Activated T-cell treated with anti-CD3 and anti-CD28 coated beads, Interleukin-2, amount 50 U/mL, for 24 hours (primary cell): ENCODE results near the gene DDX1.
A peak's percentile ranks its signal among the peaks of the same experiment; 100 is the strongest.

Experiments used
- DNase-seq: peaks from one replicate; pipeline ENCODE4 v3.0.0-alpha.2; 2020
- H3K27ac Mint-ChIP-seq: 2 replicates; pipeline ENCODE4 v1.8.0; 2020; ENCODE audit warnings: mild to moderate bottlenecking, mixed read lengths
- H3K27me3 Mint-ChIP-seq: 2 replicates; pipeline ENCODE4 v1.8.0; 2020; ENCODE audit warnings: mixed read lengths
- H3K36me3 Mint-ChIP-seq: 2 replicates; pipeline ENCODE4 v1.8.0; 2020; ENCODE audit warnings: low read depth, mixed read lengths
- H3K4me1 Mint-ChIP-seq: 2 replicates; pipeline ENCODE4 v1.8.0; 2020; ENCODE audit warnings: low read depth, mixed read lengths
- H3K4me3 Mint-ChIP-seq: 2 replicates; pipeline ENCODE4 v1.8.0; 2020; ENCODE audit warnings: mild to moderate bottlenecking, moderate library complexity, mixed read lengths
- H3K9me3 Mint-ChIP-seq: 2 replicates; pipeline ENCODE4 v1.8.0; 2020; ENCODE audit warnings: mixed read lengths

Gene DDX1

GRCh38 chr2:15559379-15560139 is 32.1 kb upstream of the DDX1 start:
- Mint-ChIP-seq H3K4me3 (peak overlapping the region; percentile 100), H3K4me1 (peaks cover 38% of the 10 kb centered on the region), H3K27ac (peak overlapping the region; percentile 22), H3K9me3 (no peaks in the 10 kb centered on the region), H3K36me3 (peaks cover 31% of the 10 kb centered on the region), H3K27me3 (no peaks in the 10 kb centered on the region)
- DNase-seq: no peak

- no peak for DNase-seq
- Mint-ChIP-seq H3K4me1 (peaks cover 35% of the 10 kb centered on the region), H3K27me3 (peaks cover 1% of the 10 kb centered on the region), H3K9me3 (no peaks in the 10 kb centered on the region), H3K27ac (peak overlapping the region; percentile 99), H3K36me3 (peaks cover 27% of the 10 kb centered on the region), H3K4me3 (peak overlapping the region; percentile 100)
Observed at GRCh38 chr2:15560140-15560987, 31.3 kb upstream of the DDX1 start.

DNA sequence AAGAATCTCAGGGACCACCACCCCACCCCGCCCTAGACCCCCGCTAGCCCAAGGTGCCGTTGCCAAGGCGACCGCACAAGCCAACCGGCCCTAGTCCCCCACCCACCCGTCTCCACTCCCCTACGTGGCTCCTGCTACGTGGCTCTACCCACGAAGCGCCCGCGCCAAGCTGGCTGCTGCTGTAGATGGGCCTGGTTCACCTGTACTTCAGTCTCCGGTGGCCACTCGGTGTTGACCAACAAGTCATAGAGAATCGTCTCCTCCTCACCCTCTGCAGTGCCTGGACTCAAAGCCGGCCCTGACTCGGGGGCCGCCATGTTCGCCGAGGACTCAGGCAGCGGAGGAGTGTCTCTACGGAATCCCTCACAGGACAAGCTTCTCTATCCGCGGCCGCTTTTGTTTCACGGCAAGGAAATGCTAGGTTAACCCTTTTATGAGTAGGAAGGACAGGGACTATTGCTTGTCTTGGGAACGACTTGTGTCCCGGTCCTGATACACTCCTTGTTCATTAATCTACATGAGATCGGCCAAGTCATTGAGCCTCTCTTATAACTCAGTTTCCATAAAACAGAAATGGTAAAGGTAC is 30.6 kb upstream of the DDX1 start, which contains the start of gene NBAS:
NBAS (minus strand) TSS at position 347 of the 586 bp plus-strand sequence; CDS start at position 317, 30 bp downstream.
- H3K27me3 Mint-ChIP-seq: peaks cover 4% of the 10 kb centered on the region
- H3K36me3 Mint-ChIP-seq: peaks cover 22% of the 10 kb centered on the region
- peak within 1 kb of the TSS; percentile 100 for H3K4me3 Mint-ChIP-seq
- H3K27ac Mint-ChIP-seq: peak within 1 kb of the TSS; percentile 99
- no peaks in the 10 kb centered on the region for H3K9me3 Mint-ChIP-seq
- peak; percentile 83 for DNase-seq
- H3K4me1 Mint-ChIP-seq: peaks cover 35% of the 10 kb centered on the region

- H3K27ac Mint-ChIP-seq: peak overlapping the region; percentile 99
- H3K9me3 Mint-ChIP-seq: no peaks in the 10 kb centered on the region
- H3K27me3 Mint-ChIP-seq: peaks cover 4% of the 10 kb centered on the region
- H3K4me3 Mint-ChIP-seq: peak overlapping the region; percentile 100
- DNase-seq: peak; percentile 36
- peaks cover 35% of the 10 kb centered on the region for H3K4me1 Mint-ChIP-seq
- peaks cover 15% of the 10 kb centered on the region for H3K36me3 Mint-ChIP-seq
Observed at GRCh38 chr2:15561574-15562344, 29.9 kb upstream of the DDX1 start.

DNA sequence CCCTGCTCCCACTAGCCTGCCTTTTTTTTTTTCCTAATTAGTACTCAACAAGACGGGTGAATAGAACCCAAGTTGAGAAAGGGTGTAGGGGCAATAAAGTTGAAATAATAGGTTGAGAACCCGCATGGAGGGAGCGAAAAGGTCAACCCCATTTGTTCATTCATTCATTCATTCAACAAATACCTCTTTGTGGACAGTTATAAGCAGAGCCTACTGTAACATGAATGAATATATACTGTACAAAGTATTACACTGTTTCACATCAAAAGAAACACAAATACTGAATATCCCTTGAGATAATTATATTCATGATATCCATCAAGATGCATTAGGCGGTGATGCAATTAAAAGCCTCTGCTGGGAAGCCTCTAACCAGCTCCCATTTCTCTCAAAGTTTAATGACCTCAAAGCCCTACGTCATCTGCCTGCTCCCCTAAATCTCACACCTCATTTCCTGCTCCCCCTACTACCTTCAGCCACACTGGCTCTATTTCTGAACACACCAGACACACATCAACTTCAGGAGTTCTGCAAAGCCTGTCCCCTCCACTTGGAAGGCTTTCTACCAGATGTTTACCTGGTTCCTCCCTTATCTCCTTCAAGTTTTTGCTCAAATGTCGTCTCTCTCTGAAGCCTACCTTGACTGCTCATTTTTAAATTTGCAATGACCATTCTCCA is 29.2 kb upstream of the DDX1 start:
- H3K27ac Mint-ChIP-seq: peak overlapping the region; percentile 99

GRCh38 chr2:15563227-15564100 is 28.2 kb upstream of the DDX1 start:
- DNase-seq: no peak
- Mint-ChIP-seq H3K36me3 (peaks cover 11% of the 10 kb centered on the region), H3K4me3 (no peak overlapping the region), H3K9me3 (no peaks in the 10 kb centered on the region), H3K27ac (no peak overlapping the region), H3K4me1 (peaks cover 30% of the 10 kb centered on the region), H3K27me3 (peaks cover 6% of the 10 kb centered on the region)

More for the DNA sequence above, 29.2 kb upstream of the DDX1 start:
- Mint-ChIP-seq H3K9me3 (no peaks in the 10 kb centered on the region), H3K4me1 (peaks cover 35% of the 10 kb centered on the region), H3K27me3 (peaks cover 6% of the 10 kb centered on the region), H3K36me3 (peaks cover 15% of the 10 kb centered on the region), H3K4me3 (peak overlapping the region; percentile 100)
- no peak for DNase-seq

- H3K27me3 Mint-ChIP-seq: peaks cover 6% of the 10 kb centered on the region
- no peak overlapping the region for H3K27ac Mint-ChIP-seq
- no peak overlapping the region for H3K4me3 Mint-ChIP-seq
- no peaks in the 10 kb centered on the region for H3K9me3 Mint-ChIP-seq
- peaks cover 8% of the 10 kb centered on the region for H3K36me3 Mint-ChIP-seq
- H3K4me1 Mint-ChIP-seq: peaks cover 16% of the 10 kb centered on the region
- no peak for DNase-seq
Observed at GRCh38 chr2:15565392-15565791, 26.3 kb upstream of the DDX1 start.

DNA sequence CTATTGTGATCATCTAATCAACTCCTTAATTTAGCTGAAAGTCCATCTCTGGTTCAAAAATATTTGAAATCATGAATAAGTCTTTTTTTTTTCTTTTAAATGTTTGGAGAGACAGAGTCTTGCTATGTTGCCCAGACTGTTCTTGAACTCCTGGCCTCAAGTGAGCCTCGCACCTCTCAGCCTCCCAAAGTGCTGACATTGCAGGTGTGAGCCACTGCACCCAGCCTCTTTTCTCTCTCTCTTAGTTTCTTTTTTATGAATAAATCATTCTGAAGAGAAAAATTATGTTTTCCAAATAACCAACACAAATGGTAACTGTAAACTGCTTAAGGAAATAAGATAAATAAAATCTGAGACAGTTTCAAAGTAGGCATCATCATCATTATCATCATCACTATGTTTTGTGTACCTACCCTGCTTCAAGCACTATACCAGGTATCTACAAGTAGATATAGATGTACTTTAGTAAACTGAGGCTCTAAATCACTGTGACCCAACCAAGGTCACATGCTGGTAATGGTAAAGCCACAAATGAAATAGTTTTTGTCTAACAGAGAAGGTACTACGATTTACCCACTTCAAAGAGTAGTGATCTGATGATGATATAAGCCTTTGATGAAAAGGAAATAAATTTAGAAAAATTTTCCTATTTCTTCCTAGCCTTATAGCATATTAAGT is 25.5 kb upstream of the DDX1 start:
- DNase-seq: no peak
- H3K9me3 Mint-ChIP-seq: no peaks in the 10 kb centered on the region
- peaks cover under 1% of the 10 kb centered on the region for H3K36me3 Mint-ChIP-seq
- H3K27me3 Mint-ChIP-seq: peaks cover 6% of the 10 kb centered on the region
- no peak overlapping the region for H3K4me3 Mint-ChIP-seq
- no peak overlapping the region for H3K27ac Mint-ChIP-seq
- H3K4me1 Mint-ChIP-seq: peaks cover 16% of the 10 kb centered on the region

- H3K4me1 Mint-ChIP-seq: peaks cover 11% of the 10 kb centered on the region
- no peak for DNase-seq
- H3K27ac Mint-ChIP-seq: no peak overlapping the region
- no peaks in the 10 kb centered on the region for H3K9me3 Mint-ChIP-seq
- no peak overlapping the region for H3K4me3 Mint-ChIP-seq
- H3K27me3 Mint-ChIP-seq: peaks cover 6% of the 10 kb centered on the region
- H3K36me3 Mint-ChIP-seq: no peaks in the 10 kb centered on the region
Observed at GRCh38 chr2:15566912-15567311, 24.8 kb upstream of the DDX1 start.

DNA sequence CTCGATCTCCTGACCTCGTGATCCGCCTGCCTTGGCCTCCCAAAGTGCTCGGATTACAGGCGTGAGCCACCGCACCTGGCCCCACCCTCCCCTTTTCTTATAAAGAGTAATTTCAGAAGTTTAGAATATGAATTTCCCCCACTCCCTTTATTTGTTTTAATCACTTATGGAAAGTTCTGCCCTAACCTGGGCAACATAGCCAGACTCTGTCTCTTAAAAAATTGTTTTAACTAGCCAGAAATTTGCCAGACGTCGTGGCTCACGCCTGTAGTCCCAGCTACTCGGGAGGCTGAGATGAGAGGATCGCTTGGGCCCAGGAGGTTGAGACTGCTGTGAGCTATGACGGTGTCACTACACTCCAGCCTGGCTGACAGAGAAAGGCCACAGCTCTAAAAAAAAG is 22.8 kb upstream of the DDX1 start:
- Mint-ChIP-seq H3K36me3 (no peaks in the 10 kb centered on the region), H3K9me3 (no peaks in the 10 kb centered on the region), H3K27ac (no peak overlapping the region), H3K4me1 (no peaks in the 10 kb centered on the region), H3K4me3 (no peak overlapping the region), H3K27me3 (peaks cover 6% of the 10 kb centered on the region)
- no peak for DNase-seq

DNA sequence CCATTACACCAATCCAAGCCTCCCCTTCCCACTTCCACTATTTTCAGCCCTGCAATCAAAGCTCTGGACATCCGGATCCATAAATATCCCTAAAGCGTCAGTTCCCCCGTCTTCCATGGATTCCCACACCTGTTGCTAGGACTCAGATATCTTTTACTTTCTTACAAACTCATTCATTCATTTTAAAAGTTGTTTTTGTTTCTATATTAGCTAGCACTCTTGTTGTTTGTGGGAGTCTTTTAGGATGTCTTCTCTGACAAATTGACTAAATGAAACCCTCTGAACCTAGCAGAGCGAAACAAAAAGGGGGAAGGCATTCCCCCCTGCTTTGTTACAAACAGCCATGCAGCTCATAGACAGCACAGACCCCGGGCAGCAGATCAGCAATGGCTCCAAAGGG is 21.6 kb upstream of the DDX1 start:
- no peaks in the 10 kb centered on the region for H3K9me3 Mint-ChIP-seq
- no peaks in the 10 kb centered on the region for H3K4me1 Mint-ChIP-seq
- no peak overlapping the region for H3K4me3 Mint-ChIP-seq
- DNase-seq: no peak
- H3K27me3 Mint-ChIP-seq: peaks cover 6% of the 10 kb centered on the region
- H3K36me3 Mint-ChIP-seq: no peaks in the 10 kb centered on the region
- no peak overlapping the region for H3K27ac Mint-ChIP-seq

- Mint-ChIP-seq H3K4me1 (no peaks in the 10 kb centered on the region), H3K36me3 (no peaks in the 10 kb centered on the region)
- DNase-seq: no peak
Observed at GRCh38 chr2:15571729-15572128, 19.9 kb upstream of the DDX1 start.

More at GRCh38 chr2:15571729-15572128, 19.9 kb upstream of the DDX1 start:
- Mint-ChIP-seq H3K9me3 (no peaks in the 10 kb centered on the region), H3K27ac (no peak overlapping the region), H3K27me3 (peaks cover 2% of the 10 kb centered on the region), H3K4me3 (no peak overlapping the region)
